Measurements from ENCODE around the gene GLIS2.

GLIS2 gene

DNA sequence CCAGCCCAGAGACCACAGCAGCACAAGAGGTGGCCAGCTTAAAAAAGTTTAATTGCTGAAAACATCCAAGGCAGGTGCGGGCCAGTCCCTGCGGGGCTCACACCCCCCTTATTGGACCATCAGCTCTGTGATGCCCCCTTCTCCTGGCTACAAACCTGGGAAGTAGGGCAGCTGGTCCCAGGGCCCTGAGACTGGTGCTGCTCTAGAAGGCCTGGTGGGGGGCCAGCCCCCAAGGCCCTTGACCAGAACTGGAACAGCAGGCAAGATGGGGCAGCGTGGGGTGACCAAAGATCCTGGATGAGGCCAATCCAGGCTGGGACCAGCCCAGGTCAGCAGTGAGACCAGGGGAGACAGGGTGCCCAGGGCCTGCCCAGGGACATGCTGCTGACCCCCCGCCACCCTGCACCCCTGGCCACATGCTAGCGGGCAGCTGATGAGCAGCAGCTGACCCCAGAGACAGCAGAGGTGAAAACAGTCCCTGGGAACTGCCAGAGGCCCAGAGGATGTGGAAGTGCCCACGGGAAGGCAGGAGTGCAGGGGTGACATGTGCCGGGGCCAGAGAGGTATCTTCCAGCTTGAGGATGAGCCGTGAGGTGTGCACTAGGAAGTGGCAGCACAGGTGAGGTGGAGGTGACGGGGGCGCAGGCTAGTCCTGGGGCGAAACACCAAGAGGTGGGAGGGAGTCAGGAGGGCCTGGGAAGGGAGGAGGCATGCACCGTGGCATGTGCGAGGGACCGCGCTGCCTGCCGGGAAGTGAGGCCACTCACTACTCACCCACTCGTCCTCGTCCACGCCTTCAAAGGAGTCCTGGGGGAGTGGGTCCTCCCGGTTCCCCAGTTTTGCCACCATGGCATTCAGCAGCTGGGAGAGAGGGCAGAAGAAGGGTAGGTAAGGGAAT lies 38.9 kb downstream of the GLIS2 start:
- DNase-seq: no peak

- DNase-seq: no peak
Measured at GRCh38 chr16:4356820-4357219, 41.0 kb downstream of the GLIS2 start.

DNA sequence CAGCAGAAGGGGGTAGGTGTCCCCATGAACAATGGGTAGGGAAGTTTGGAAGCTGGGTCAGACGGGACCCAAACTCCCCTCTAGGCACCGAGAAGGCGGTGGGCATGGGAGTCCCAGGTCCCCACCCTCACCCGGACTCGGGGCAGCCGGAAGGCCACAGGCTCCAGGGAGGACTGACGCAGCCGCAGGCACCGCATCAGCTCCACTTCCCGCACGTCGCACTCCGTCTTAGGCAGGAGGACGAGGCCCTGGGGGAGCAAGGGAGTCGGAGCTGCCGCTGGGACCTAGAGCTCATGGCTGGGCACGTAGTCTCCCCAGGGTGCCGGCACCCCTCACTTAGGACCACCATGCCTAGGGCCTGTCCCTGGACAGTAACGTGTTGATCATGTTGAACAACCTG lies 42.4 kb downstream of the GLIS2 start:
- no peak for DNase-seq

GRCh38 chr16:4358831-4359561 lies 43.1 kb downstream of the GLIS2 start:
- DNase-seq: no peak

DNA sequence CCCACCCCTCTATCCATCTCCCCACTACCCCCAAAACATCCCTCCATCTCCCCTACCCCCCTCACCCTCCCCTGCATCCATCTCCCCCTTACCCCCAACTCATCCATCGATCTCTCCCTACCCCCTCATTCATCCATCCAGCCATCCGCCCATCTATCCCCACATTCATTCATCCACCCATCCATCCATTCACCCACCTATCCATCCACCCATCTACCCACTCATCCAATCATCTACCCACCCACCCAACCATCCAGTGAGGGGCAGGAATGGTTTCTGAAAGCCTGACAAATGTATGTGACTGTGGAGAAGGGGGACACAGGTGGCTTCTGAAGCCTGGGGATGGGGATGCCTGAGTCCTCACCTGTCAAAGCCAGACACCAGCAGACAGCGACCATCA lies 44.0 kb downstream of the GLIS2 start:
- no peak for DNase-seq

DNA sequence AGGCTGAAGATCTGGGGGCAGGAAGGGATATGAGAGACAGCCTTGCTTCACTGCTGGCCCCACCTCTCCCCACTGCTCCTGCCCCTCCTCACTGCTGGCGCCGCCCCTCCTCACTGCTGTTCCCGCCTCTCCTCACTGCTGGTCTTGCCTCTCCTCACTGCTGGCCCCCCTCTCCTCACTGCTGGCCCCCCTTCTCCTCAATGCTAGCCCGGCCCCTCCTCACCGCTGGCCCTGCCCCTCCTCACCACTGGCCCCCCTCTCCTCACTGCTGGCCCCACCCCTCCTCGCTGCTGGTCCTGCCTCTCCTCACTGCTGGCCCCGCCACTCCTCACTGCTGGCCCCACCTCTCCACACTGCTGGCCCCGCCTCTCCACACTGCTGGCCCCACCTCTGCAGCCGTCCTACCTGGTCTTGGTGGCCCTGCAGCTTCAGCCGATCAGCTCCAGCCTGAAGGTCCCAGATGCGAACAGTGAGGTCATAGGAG lies 44.7 kb downstream of the GLIS2 start:
- DNase-seq: no peak

- no peak for DNase-seq
Measured at GRCh38 chr16:4361033-4361943, 45.4 kb downstream of the GLIS2 start.

- no peak for DNase-seq
Measured at GRCh38 chr16:4361944-4362311, 46.1 kb downstream of the GLIS2 start.

GRCh38 chr16:4362476-4363135 lies 46.7 kb downstream of the GLIS2 start:
- no peak for DNase-seq

DNA sequence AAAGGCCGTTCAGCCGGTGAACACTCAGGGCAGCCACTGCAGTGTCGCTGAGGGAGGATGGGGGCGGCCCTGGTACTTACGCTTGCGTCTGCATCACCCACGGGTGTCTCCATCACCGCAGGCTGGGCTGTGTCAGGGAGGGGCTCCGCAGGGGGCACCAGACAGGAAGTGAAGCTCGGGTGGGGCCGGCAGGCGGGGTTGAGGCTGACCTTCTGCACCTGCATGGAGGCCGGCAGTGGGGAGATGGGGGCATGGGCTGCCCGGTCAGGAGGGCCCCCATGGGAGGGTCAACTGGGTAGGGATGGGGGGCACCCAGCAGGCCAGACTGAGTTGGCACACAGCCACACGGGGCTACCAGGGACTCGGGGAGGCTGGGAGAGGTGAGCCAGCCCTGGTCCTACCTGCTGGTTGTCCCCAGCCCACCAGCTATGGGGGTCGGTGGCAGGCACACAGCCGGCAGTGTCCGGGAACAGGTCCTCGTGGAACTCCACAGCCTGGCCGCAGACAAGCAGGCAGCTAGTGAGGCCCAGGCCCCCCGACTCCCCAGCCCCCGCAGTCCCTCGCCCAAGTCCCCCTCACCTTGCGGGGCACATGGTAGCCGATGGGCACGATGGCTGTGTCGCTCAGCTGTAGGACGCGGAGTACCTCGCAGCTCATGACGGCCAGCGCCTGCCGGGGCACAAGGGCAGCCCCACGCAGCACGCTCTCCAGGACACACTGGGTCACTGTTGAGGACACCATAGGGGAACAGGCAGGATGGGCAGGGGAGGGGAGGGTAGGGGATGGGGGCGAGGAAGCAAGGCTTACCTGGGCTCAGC lies 48.5 kb downstream of the GLIS2 start:
- DNase-seq: no peak

DNA sequence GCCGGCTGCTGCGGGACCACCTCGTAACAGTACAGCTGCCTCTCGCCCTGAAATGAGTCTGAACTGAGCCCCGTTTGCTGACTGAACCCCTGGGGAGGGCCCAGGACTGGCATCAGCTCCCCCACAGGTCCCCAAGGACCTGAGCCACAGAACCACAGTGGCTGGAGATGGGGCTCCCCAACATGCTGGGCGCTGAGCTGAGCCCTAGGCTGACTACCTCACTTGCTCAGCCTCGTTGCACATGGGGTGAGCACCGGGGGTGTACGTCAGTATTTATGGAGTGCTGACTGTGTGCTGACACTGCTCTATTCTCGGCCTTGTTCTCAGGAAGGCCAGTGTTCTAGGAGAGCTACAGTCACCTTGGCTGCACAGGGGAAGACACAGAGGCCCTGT lies 49.1 kb downstream of the GLIS2 start:
- no peak for DNase-seq

- no peak for DNase-seq
Measured at GRCh38 chr16:4365615-4366014, 49.7 kb downstream of the GLIS2 start.

DNA sequence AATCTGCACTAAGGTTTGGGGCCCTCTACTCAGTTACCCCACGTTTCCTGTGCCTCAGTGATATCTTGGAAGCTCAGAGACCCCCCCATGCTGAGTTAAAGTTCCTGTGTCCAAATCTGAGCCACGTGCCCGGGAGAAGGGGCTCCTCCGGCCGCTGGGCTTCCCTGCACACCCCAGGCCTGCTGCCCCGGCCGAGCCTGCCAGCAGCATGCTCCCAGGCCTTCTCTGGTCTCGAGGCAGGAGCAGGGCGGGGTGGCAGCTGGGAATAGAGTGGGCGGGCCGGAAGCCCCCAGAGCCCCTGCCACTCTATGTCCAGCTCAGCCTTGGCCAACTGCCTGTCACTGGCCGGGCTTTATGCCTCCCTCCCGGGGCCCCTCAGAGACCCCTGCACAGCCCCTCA lies 50.1 kb downstream of the GLIS2 start:
- no peak for DNase-seq

DNA sequence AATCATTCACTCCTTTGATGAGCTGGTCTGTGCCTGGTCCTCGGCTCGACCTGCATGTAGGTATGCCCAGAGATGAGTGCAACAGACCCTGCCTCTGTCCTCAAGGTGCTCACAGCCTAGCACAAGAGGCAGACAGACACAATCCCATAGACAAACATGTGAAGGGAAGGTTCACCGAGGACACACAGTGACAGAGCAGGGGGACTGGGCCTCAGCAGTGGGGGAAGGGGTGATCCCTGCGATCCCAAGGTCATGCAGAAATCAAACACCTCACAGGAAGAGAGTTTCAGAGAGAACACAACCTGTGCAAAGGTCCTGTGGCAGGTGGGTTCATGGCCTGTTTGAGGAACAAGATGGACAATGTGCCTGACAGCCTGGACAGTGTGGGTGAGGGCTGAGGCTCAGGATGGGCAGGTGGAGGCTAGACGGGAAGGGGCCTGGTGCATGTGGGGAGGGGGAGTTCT lies 51.6 kb downstream of the GLIS2 start:
- no peak for DNase-seq

- DNase-seq: no peak
Measured at GRCh38 chr16:4369007-4369733, 53.3 kb downstream of the GLIS2 start.

DNA sequence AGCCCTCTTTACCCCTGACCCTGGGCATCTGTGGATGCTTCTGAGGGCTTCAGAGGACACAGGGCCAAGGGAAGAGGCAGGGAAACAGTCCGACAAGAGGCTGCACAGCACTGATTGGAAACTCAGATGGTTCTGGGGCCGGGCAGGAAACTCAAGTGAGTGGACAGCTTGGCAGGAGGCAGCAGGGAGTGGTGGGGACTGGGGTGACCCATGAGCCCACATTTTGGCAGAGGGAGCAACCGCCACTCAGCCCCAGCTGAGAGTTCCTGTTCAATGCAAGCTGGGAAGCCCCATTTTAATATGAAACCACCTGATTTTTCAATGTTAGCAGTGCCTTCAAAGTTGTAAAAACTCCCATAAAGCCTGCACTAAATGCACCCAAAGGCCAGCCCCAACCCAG lies 54.3 kb downstream of the GLIS2 start:
- no peak for DNase-seq

- peak; percentile 82 for DNase-seq
Measured at GRCh38 chr16:4370570-4371356, 54.9 kb downstream of the GLIS2 start.

DNA sequence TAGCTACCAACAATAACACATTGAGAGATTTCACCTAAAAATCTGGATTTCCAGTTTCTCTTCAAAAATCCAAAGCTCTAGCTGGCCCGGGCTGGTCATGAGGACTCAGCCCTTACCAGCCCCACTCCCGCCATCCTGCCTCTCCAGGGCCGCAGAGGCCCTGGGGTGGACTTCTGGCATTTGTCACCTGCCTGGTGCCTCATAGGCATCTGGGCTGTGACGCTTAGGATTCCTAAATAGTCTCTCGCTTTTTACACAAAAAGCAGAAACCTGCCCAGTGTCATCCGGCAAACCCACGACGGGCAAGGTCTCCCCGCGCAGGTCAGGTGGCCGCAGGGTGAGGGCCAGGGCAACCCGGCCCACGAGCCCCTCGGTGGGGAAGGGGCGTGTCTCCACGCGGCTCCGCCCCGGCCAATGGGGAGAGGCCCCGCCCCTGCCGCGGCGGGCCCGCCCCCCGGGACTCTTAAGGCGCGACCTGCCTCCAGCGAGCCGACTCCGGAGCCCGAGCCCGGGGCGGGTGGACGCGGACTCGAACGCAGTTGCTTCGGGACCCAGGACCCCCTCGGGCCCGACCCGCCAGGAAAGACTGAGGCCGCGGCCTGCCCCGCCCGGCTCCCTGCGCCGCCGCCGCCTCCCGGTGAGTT lies 55.6 kb downstream of the GLIS2 start, which contains the start of gene VASN:
Gene VASN (plus strand): TSS at position 492 of the 644 bp plus-strand sequence. CDS start 9,030 bp downstream, outside the sequence.
- peak; percentile 88 for DNase-seq

- peak; percentile 41 for DNase-seq
Measured at GRCh38 chr16:4372001-4372577, 56.2 kb downstream of the GLIS2 start.
